Activated CD4-positive, alpha-beta memory T cell treated with anti-CD3 and anti-CD28 coated beads, Interleukin-2, amount 10 ng/mL, durations not matched to agents 7 days and 5 days (primary cell): Measurements from ENCODE around the gene HOXC11. TPM values are rescaled to one million over a fixed set of nuclear protein-coding genes. Genes with fewer than 3 reads are reported as not detected.
A peak's percentile ranks its signal among the peaks of the same experiment; 100 is the strongest.

Source experiments
- CTCF ChIA-PET: fragments of 350-600 bp; sonication (Branson Sonifier 250); formaldehyde crosslinking; loops from one replicate; lab custom pipeline; 2021; ENCODE audit warnings: antibody characterized with exemption, inconsistent platforms; lab: Charles Lee
- POLR2A ChIA-PET: fragments of 350-600 bp; sonication (Branson Sonifier 250); formaldehyde crosslinking; loops from one replicate; lab custom pipeline; 2021; ENCODE audit warnings: antibody characterized with exemption; lab: Charles Lee
- DNase-seq: peaks from one replicate; pipeline ENCODE4 v3.0.0-alpha.2; 2020
- H3K27ac Mint-ChIP-seq: one replicate; pipeline ENCODE4 v1.8.0; 2021; ENCODE audit warnings: mild to moderate bottlenecking, mixed read lengths
- H3K27me3 Mint-ChIP-seq: one replicate; pipeline ENCODE4 v1.8.0; 2021; ENCODE audit warnings: mixed read lengths
- H3K36me3 Mint-ChIP-seq: one replicate; pipeline ENCODE4 v1.8.0; 2021; ENCODE audit warnings: low read depth, mixed read lengths
- H3K4me1 Mint-ChIP-seq: one replicate; pipeline ENCODE4 v1.8.0; 2021; ENCODE audit warnings: mixed read lengths
- H3K4me3 Mint-ChIP-seq: one replicate; pipeline ENCODE4 v1.8.0; 2021; ENCODE audit warnings: mild to moderate bottlenecking, mixed read lengths
- H3K9me3 Mint-ChIP-seq: one replicate; pipeline ENCODE4 v1.8.0; 2021; ENCODE audit warnings: mixed read lengths
- total RNA-seq, 2 experiments: library from RNA; stranded (reverse); gene quantifications; one replicate each; pipeline ENCODE4 v1.2.3, GENCODE V29; 2021

The HOXC11 gene
- not detected for total RNA-seq

DNA sequence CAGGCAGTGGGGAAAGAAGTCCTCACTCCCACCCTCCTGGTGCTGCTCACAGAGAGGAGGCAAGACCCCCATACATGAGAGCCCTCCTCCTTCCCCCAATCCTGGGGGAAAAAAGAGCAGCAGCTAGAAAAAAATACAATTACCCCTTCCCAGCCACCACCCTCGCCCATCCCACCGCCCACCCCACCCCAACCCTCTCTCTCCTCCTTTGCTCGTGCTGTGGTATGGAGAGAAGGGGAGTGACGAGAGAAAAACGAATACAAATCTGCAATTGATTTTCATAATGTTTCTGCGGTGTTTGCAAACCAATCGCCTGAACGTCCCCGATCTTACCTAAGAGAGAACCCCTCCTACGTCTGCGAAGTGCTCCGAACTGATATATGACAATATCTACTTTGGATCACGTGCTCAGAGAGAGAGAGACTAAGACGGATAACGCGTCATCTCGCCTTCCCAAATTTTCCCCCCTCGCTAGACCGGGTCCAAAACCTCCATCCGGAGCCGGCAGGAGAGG is at the start of gene HOXC11:
TSS of gene HOXC11 (plus strand) at position 405 of the 514 bp plus-strand sequence. CDS start 116 bp downstream, outside the sequence.
- H3K9me3 Mint-ChIP-seq: no peaks in the 10 kb centered on the region
- peaks cover 92% of the 10 kb centered on the region for H3K27me3 Mint-ChIP-seq
- H3K4me1 Mint-ChIP-seq: peaks cover 10% of the 10 kb centered on the region
- H3K27ac Mint-ChIP-seq: peak within 1 kb of the TSS; percentile 68
- no peak for DNase-seq
- peaks cover 12% of the 10 kb centered on the region for H3K36me3 Mint-ChIP-seq
- ChIA-PET POLR2A (interaction anchor here (0.8 kb wide), 1 partner anchor 19 kb away, joined by 3 read pairs; no protein-coding TSS in a partner anchor), CTCF (interaction anchor here (0.6 kb wide), 1 partner anchor 45 kb away, joined by 3 read pairs; no protein-coding TSS in a partner anchor)
- H3K4me3 Mint-ChIP-seq: peak within 1 kb of the TSS; percentile 32

GRCh38 chr12:53924521-53925405 is 48.2 kb upstream of the HOXC11 start:
- no peaks in the 10 kb centered on the region for H3K36me3 Mint-ChIP-seq
- no peak for DNase-seq
- H3K4me3 Mint-ChIP-seq: no peak overlapping the region
- H3K4me1 Mint-ChIP-seq: no peaks in the 10 kb centered on the region
- ChIA-PET POLR2A (no interaction called here), CTCF (interaction anchor here (0.7 kb wide), 1 partner anchor 178 kb away, joined by 3 read pairs; no protein-coding TSS in a partner anchor)
- H3K27ac Mint-ChIP-seq: no peak overlapping the region
- no peaks in the 10 kb centered on the region for H3K9me3 Mint-ChIP-seq
- H3K27me3 Mint-ChIP-seq: peaks cover 88% of the 10 kb centered on the region

- Mint-ChIP-seq H3K27ac (no peak overlapping the region), H3K4me1 (no peaks in the 10 kb centered on the region), H3K36me3 (no peaks in the 10 kb centered on the region), H3K4me3 (no peak overlapping the region), H3K9me3 (no peaks in the 10 kb centered on the region), H3K27me3 (peaks cover 93% of the 10 kb centered on the region)
- POLR2A ChIA-PET: no interaction called here
- CTCF ChIA-PET: no interaction called here
- DNase-seq: no peak
Observed at GRCh38 chr12:53927220-53928029, 45.5 kb upstream of the HOXC11 start.

DNA sequence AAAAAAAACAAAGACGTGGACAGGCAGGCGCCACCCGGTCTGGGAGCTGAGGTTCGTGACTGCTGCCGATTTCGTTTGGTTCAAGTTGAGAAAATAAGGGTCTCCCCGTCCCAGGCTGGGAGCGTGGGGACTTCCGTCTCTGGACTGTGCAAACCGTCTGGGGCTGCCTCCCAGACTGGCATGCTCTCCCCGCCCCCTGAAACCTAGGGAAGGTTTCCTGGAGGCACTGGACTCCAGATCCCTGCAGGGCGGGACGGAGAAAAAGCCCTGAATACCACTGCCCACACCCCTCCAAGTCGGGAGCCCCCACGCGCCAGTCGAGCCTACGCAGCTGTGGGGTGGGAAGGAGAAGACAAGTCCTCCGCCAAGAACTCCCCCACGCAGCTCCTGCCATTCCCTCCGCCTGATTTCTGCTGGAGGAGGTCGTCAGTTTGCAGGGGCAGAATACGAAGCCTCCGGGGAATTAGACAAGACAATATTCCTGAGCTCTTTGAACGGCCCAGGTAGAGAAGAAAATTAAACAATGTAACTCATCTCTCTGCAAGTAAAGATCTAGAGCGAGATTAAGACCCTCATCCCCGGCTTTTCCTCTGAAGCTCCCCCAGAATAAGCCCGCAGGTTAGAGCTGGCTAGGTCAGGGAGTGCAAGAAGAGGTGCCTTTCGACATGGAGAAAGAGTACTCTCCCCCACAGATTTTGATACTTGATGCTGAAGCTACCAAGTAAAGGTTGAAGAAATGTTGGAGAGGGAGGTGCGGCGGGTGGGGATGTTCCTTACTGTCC is 44.7 kb upstream of the HOXC11 start:
- POLR2A ChIA-PET: no interaction called here
- CTCF ChIA-PET: no interaction called here
- Mint-ChIP-seq H3K27me3 (peaks cover 93% of the 10 kb centered on the region), H3K4me1 (no peaks in the 10 kb centered on the region), H3K4me3 (no peak overlapping the region), H3K27ac (no peak overlapping the region), H3K9me3 (no peaks in the 10 kb centered on the region), H3K36me3 (no peaks in the 10 kb centered on the region)
- DNase-seq: no peak

GRCh38 chr12:53929527-53929926 is 43.4 kb upstream of the HOXC11 start:
- CTCF ChIA-PET: no interaction called here
- Mint-ChIP-seq H3K27ac (no peak overlapping the region), H3K9me3 (no peaks in the 10 kb centered on the region), H3K36me3 (no peaks in the 10 kb centered on the region), H3K4me1 (no peaks in the 10 kb centered on the region), H3K4me3 (no peak overlapping the region), H3K27me3 (peaks cover 95% of the 10 kb centered on the region)
- POLR2A ChIA-PET: no interaction called here
- DNase-seq: no peak

- Mint-ChIP-seq H3K4me3 (no peak overlapping the region), H3K27me3 (peaks cover 95% of the 10 kb centered on the region), H3K36me3 (no peaks in the 10 kb centered on the region), H3K27ac (no peak overlapping the region), H3K9me3 (no peaks in the 10 kb centered on the region), H3K4me1 (no peaks in the 10 kb centered on the region)
- POLR2A ChIA-PET: interaction anchor here (1.4 kb wide), 1 partner anchor 22 kb away, joined by 3 read pairs; no protein-coding TSS in a partner anchor
- CTCF ChIA-PET: no interaction called here
- DNase-seq: no peak
Observed at GRCh38 chr12:53930591-53931255, 42.2 kb upstream of the HOXC11 start.

- H3K27ac Mint-ChIP-seq: no peak overlapping the region
- H3K36me3 Mint-ChIP-seq: no peaks in the 10 kb centered on the region
- no peak for DNase-seq
- ChIA-PET CTCF (no interaction called here), POLR2A (no interaction called here)
- no peak overlapping the region for H3K4me3 Mint-ChIP-seq
- no peaks in the 10 kb centered on the region for H3K4me1 Mint-ChIP-seq
- H3K27me3 Mint-ChIP-seq: peaks cover 95% of the 10 kb centered on the region
- no peaks in the 10 kb centered on the region for H3K9me3 Mint-ChIP-seq
Observed at GRCh38 chr12:53931844-53932581, 40.9 kb upstream of the HOXC11 start.

- no peak overlapping the region for H3K27ac Mint-ChIP-seq
- H3K9me3 Mint-ChIP-seq: no peaks in the 10 kb centered on the region
- peaks cover 96% of the 10 kb centered on the region for H3K27me3 Mint-ChIP-seq
- ChIA-PET CTCF (no interaction called here), POLR2A (no interaction called here)
- H3K4me3 Mint-ChIP-seq: no peak overlapping the region
- no peaks in the 10 kb centered on the region for H3K36me3 Mint-ChIP-seq
- H3K4me1 Mint-ChIP-seq: no peaks in the 10 kb centered on the region
- no peak for DNase-seq
Observed at GRCh38 chr12:53932915-53933314, 40.0 kb upstream of the HOXC11 start.

- Mint-ChIP-seq H3K27me3 (peaks cover 92% of the 10 kb centered on the region), H3K9me3 (no peaks in the 10 kb centered on the region), H3K27ac (no peak overlapping the region), H3K4me1 (no peaks in the 10 kb centered on the region), H3K4me3 (no peak overlapping the region), H3K36me3 (no peaks in the 10 kb centered on the region)
- no peak for DNase-seq
- POLR2A ChIA-PET: no interaction called here
- CTCF ChIA-PET: no interaction called here
Observed at GRCh38 chr12:53935383-53936341, 37.3 kb upstream of the HOXC11 start.

DNA sequence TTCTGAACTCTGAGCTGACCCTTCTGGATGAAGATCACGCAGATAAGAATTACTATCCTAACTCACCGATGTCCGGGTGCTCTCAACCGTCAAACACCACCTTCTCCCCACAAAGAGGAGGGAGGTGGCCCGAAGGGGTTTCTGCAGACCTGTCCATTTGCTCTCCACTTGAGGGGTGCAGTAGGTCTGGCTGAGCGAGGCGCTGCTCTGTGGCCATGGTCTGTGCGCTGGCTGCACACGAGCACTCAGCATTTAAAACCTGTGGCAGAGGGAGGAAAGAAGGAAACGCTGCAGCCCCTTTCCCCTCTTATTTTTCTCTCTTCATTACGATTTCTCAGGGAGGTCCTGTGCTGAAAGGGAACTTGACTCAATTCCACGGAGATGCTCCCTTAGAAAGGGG is 35.8 kb upstream of the HOXC11 start:
- DNase-seq: no peak
- peaks cover 92% of the 10 kb centered on the region for H3K27me3 Mint-ChIP-seq
- H3K4me3 Mint-ChIP-seq: no peak overlapping the region
- no peaks in the 10 kb centered on the region for H3K4me1 Mint-ChIP-seq
- no peaks in the 10 kb centered on the region for H3K9me3 Mint-ChIP-seq
- no peak overlapping the region for H3K27ac Mint-ChIP-seq
- ChIA-PET POLR2A (no interaction called here), CTCF (no interaction called here)
- no peaks in the 10 kb centered on the region for H3K36me3 Mint-ChIP-seq
